SK-N-SH treated with all-trans-retinoic acid at 6 μM for 48 hours (cell line): Measurements from ENCODE around the gene KCNJ1.

Experiments
- BACH2 ChIP-seq: fragments of 250-450 bp; sonication (Bioruptor Pico); IDR thresholded peaks from 2 replicates; pipeline ENCODE4 v1.9.0; 2021; ENCODE audit warnings: mild to moderate bottlenecking, borderline replicate concordance
- ISL1 ChIP-seq: fragments of 250-450 bp; sonication (Bioruptor Pico); IDR thresholded peaks from 2 replicates; pipeline ENCODE4 v2.1.2; 2022; ENCODE audit warnings: mild to moderate bottlenecking, moderate library complexity
- TCF4 ChIP-seq: fragments of 250-450 bp; sonication (Bioruptor Pico); IDR thresholded peaks from 2 replicates; pipeline ENCODE4 v1.8.0; 2021; ENCODE audit warnings: mild to moderate bottlenecking, moderate library complexity, borderline replicate concordance
- ZFP30 ChIP-seq: fragments of 450-650 bp; formaldehyde crosslinking; IDR thresholded peaks from 2 replicates; pipeline ENCODE4 v1.5.0; 2022; ENCODE audit warnings: mild to moderate bottlenecking, moderate library complexity

- no peak for TF ChIP-seq TCF4 (CRISPR knock-in tag)
- TF ChIP-seq ZFP30 (CRISPR knock-in tag), result no peak
- no peak for TF ChIP-seq ISL1 (CRISPR knock-in tag)
- no peak for TF ChIP-seq BACH2 (CRISPR knock-in tag)
Observed at GRCh38 chr11:128803011-128803410, 64.1 kb downstream of the KCNJ1 start.
